GM18909 (cell line): Measurements from ENCODE around the gene CRTC3.
"Not testable (repeated sequence)": the region's sequence is repeated elsewhere in the genome, so short reads cannot be mapped to it uniquely, and the experiment has no call there.

ENCODE experiments used
- ATAC-seq: cut with Tn5 transposase; IDR thresholded peaks from one replicate; pipeline ENCODE4 v1.9.1; 2021; ENCODE audit warnings: mild to moderate bottlenecking; ENCODE audit not compliant: unreplicated experiment, poor library complexity

The CRTC3 gene

GRCh38 chr15:90618330-90619125, 88.8 kb downstream of the CRTC3 start:
- no peak for ATAC-seq

DNA sequence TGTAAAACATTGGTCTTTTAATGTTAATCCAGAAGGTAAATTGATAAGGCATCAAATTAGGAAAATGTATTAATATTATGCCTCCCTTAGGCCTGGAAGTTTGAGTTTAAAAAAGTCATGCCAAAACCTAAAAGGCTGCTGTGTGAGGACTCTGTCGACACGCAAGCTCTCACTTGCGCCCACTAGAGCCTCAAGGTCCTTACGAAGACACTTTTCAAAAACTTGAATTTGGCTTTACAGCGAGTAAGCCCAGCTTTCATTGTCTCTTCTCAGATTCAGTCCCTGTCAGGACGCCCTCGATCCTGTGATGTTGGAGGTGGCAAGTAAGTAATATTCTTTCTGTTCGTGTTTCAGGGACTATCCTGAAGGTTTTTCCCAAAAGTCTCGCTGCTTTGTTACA, 89.7 kb downstream of the CRTC3 start:
- no peak for ATAC-seq

DNA sequence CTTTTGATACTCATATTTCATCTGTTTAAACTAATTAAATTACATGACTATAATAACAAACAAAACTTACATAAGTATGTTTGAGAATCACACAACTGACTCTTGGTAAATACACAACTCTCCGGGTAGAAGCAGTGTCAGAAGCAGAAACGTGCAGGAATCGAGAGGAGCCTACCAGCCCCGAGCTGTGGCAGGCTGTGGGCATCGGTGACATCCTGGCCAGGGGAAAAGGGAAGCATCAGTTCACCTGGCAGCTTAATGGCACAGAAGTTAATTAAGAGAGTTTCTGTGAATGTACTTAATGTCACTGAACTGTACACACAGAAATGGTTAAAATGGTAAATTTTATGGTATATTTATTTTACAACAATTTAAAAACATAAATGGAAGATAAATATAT, 90.2 kb downstream of the CRTC3 start:
- ATAC-seq: no peak

GRCh38 chr15:90620379-90621067, 90.8 kb downstream of the CRTC3 start:
- peak; percentile 84 for ATAC-seq

DNA sequence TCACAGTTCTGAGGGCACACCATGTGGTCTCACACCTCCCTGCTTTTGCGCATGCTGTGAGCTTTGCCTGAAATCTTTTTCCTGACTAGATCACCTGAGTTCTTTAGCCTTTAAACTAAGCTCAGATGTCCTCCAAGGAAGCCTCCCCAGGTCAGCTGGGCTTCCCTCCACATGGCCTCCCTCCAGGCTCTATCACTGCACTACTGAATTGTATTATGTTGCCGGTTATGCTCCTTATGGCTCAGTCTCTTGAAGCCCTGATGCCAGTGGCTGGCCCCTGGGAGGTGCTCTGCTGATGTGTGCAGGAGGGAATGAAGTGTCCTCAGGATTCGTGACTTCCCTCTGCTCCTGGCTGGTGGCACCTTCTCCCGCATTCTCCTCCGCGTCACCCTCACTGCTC, 94.1 kb downstream of the CRTC3 start:
- no peak for ATAC-seq

DNA sequence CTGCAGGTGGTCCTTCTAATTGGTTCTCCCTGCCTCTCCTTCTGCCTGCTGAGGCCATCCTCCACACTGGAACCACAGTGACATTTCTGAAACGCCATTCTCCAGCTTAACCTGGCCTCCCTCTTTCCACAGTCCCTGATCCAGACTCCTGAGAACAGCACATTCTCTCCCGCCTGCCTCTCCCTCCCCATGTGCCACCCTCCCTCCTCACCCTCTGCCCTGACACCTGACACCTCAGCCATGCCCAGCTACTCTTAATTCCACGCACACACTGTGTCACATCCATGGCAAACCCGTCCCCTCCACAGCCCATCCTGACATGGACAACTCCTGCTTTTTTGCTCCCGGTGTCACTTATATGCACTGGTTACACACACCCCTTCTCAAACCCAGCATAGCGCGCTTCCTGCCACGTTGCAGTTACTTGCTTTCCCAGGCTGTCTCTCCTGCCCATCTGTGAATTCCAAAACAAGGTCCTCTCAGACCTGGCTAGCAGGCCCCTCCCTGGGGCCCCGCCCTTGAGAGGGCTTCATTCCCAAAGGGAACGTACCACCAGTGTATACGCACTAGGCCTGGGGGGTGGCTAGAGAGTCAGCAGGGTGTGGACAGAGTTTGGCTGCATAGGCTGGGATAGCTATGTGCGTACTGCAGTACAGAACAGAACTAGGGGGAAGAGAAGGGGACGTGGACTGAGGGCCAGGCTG, 94.7 kb downstream of the CRTC3 start:
- ATAC-seq: no peak

GRCh38 chr15:90625037-90625436, 95.3 kb downstream of the CRTC3 start:
- ATAC-seq: no peak

- ATAC-seq: no peak
Measured at GRCh38 chr15:90629217-90629616, 99.5 kb downstream of the CRTC3 start.

DNA sequence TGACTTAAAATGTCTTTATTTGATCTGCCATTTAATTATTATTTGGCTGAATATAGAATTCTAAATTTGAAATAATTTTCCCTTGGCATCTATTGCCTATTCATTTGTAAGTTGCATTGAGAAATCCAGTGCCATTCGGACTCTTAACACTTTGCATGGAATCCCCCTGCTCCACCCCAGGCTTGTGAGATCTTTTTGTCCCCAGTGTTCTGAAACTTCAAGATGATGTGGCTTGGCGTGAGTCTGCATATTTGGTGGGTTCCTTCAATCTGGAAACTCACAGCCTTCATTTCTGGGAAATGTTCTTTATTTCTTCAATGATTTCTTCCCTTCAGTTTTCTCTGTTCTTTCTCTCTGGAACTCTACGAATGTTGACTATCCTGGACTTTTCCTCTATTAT, 103.6 kb downstream of the CRTC3 start:
- no peak for ATAC-seq

DNA sequence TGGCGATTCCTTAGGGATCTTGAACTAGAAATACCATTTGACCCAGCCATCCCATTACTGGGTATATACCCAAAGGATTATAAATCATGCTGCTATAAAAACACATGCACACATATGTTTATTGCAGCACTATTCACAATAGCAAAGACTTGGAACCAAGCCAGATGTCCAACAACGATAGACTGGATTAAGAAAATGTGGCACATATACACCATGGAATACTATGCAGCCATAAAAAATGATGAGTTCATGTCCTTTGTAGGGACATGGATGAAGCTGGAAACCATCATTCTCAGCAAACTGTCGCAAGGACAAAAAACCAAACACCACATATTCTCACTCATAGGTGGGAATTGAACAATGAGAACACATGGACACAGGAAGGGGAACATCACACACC, 107.3 kb downstream of the CRTC3 start:
- ATAC-seq: not testable (repeated sequence)

DNA sequence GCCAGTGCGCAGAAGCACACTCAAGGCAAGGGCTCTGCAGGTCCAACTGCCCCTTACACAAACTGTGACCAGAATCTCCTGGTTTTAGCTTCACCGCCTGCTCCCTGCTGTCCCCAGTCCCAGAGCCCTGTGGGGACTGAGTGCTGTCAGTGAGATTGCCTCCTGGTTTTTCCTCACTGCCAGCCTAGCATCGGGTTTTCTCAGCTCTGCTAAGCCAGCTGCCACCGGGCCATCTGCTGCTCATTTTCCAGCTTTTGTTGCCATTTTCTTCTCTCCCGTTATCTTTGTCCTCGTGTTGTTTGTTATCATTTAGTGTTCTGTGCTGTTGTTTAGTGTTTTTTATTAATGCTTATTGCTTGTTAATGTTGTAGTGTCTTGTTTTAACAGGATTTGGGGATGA, 108.0 kb downstream of the CRTC3 start:
- ATAC-seq: no peak

DNA sequence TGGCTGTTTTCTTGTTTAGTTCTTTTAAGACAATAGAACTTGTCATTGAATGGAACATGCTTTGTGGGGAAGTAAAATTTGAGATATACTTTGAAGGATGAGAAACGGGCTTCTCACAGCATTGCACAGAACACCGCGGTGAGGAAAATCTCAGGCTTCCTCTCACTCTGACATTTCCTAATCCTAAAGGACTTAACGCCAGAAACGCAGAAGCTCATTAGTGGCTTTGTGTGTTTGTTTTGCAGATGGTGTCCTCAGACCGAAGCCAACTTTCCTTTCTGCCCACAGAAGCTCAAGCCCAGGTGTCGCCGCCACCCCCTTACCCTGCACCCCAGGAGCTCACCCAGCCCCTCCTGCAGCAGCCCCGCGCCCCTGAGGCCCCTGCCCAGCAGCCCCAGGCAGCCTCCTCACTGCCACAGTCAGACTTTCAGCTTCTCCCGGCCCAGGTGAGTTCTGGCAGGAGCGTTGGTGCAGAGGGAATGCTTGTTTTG, 108.5 kb downstream of the CRTC3 start:
- ATAC-seq: no peak

DNA sequence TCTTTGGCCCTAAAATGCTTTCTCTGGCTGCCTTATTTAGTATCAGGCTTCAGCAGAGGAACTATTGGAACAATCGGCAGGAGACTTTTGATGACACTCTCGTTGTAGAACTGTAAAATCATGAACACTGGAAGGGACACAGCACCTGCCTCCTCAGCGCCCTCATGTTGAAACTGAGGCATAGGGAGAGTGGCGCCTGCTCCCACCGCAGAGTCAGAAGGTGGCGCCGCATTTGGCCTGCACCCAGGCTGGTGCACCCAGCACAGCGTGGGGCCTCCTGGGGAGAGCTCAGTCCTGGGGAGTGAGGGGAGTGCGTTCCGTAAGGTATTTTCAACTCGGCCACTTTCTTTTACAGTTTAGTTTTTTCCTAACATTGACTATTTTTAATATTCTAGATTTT, 109.2 kb downstream of the CRTC3 start:
- ATAC-seq: no peak

- no peak for ATAC-seq
Measured at GRCh38 chr15:90640862-90641261, 111.1 kb downstream of the CRTC3 start.

DNA sequence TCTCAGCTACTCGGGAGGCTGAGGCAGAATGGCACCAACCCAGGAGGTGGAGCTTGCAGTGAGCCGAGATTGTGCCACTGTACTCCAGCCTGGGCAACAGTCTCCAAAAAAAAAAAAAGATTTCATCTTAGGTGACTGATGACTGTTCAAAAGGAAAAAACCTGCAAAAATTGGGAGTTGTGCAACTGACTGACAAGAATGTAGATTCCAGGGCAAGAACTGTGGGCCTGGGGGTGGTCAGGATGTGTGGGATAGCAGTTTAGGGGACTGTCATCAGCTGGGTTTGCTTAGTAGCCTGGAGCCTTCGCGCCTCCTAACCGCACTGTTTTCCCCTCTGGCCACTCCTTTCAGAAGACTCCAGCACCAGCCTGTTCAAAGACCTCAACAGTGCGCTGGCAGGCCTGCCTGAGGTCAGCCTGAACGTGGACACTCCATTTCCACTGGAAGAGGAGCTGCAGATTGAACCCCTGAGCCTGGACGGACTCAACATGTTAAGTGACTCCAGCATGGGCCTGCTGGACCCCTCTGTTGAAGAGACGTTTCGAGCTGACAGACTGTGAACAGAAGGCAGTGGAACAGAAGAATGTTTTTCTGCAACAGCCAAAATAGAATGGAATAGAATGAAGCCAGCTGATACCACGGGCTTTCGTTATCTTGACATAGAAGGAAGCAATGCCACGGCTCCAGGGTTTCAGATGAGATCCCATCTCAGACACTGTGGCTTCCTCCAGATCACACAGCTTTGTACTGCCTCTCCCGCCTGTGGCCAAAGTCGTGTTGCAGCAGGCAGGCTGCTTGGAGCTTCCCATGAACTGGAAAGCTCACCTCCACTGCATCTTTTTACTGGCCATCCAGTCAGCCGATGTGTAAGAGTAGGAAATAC, 112.1 kb downstream of the CRTC3 start:
- ATAC-seq: no peak

DNA sequence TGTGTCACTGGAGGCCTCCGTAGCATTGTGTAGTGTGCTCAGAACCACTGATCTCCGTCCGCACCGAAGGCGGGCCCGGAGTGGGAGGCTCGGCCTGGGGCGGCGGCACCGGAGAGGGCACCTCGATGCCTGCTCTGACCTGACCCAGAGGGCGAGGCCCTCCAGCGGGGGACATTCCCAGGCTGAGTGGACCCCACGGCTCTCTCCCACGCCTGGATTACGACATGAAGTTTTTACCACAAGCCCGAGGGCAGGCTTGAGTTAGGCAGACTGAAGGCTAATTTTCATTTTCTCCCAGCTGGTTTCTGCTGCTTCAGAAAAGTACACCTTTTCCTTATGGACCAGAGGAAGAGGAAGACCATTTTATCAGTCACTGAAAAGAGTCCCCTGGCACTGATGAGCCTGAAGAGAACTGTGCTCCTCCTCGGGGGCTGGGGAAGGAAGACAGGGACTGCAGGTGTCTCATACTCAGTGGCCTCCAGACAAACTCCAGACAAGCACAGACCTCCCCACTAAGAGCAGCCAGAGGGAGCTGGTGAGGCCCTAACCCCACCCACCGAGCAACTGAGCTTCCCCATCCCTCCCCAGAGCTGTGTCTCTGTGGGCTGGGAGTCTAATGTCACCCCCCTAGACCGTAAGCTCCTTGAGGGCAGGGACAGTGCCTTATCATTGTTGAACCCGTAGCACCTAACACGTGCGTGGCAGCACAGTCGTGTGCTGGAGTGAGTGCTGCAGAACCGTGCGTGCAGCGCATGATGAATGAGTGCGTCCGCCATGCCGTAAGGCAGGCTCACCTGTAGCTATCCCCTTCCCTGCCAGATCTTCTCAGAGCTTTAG, 113.0 kb downstream of the CRTC3 start:
- ATAC-seq: no peak

DNA sequence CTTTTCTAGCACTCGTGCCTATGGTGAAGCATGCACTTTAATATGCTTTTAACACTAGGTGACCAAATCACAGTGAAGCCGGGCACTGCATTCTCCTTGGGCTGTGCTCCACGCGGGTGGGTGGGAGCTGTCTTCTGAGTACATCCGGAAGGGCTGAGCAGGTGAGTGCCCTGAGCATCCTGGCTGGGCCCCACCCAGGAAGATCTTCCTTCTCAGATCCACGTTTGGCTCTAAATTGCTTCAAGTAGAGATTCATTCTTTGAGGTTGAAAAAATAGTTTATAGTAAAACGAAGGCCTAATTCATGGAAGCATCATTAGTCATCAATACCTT, 113.5 kb downstream of the CRTC3 start:
- no peak for ATAC-seq

- no peak for ATAC-seq
Measured at GRCh38 chr15:90644526-90644925, 114.8 kb downstream of the CRTC3 start.

DNA sequence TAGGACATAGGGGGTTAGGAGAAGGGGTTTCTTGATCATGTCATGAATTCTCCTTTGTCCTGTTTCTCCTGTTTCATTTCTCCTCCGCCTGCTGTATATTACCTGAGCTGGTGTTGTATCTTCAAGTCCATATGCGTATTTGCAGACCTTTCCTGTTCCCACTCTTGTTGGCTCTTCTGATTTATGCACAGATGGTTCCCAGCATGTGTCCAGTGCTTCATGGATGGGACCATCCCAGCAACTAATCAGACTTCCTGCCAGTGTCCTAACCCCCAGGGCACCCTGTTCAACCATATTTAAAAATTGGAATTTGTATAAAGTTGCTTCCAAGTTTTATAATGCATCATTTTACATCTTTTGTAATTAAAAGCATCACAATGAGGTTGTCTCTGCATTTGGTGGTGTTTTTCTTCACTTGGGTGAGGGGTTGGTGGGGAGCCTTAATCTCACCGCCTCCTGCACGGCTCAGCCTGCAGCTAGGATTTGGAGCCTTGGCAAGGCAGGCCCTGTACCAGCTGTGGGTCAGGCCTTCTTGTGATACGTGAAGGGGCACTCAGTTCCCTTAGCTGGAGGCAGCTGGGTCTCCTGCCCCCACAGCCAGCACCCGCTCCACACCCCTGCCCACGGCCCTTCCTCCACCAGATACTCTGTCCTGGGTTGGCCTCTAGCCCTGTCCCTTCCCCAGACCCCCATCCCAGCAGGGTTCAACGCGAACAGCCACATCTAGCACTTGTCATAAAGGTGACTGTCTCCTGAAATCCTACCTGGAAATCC, 115.4 kb downstream of the CRTC3 start:
- no peak for ATAC-seq
